Superior temporal gyrus (tissue), 1 donor: Measurements from ENCODE around the gene MAP2K5.

Source experiments
- DNase-seq: peaks from one replicate; pipeline ENCODE4 v3.0.0-alpha.2; 2016; ENCODE audit errors: extremely low spot score

The MAP2K5 gene

GRCh38 chr15:67521783-67522568 is 20.5 kb upstream of the MAP2K5 start:
- DNase-seq: peak; percentile 66

GRCh38 chr15:67523330-67523729 is 19.2 kb upstream of the MAP2K5 start:
- DNase-seq: no peak

- DNase-seq: no peak
Measured at GRCh38 chr15:67524235-67524634, 18.3 kb upstream of the MAP2K5 start.

- DNase-seq: no peak
Measured at GRCh38 chr15:67528513-67528912, 14.0 kb upstream of the MAP2K5 start.

- DNase-seq: no peak
Measured at GRCh38 chr15:67531379-67531914, 11.1 kb upstream of the MAP2K5 start.

- DNase-seq: no peak
Measured at GRCh38 chr15:67533873-67534272, 8.6 kb upstream of the MAP2K5 start.

- no peak for DNase-seq
Measured at GRCh38 chr15:67534360-67534759, 8.1 kb upstream of the MAP2K5 start.

GRCh38 chr15:67537771-67538170 is 4.7 kb upstream of the MAP2K5 start:
- no peak for DNase-seq

- no peak for DNase-seq
Measured at GRCh38 chr15:67543348-67543718, 830 bp downstream of the MAP2K5 start.

GRCh38 chr15:67544475-67544874 is 2.0 kb downstream of the MAP2K5 start:
- DNase-seq: no peak

GRCh38 chr15:67545864-67546263 is 3.4 kb downstream of the MAP2K5 start:
- no peak for DNase-seq

- no peak for DNase-seq
Measured at GRCh38 chr15:67547064-67547463, 4.6 kb downstream of the MAP2K5 start.

GRCh38 chr15:67547836-67548235 is 5.3 kb downstream of the MAP2K5 start:
- DNase-seq: no peak

- DNase-seq: peak; percentile 55
Measured at GRCh38 chr15:67548236-67548852, 5.8 kb downstream of the MAP2K5 start.

GRCh38 chr15:67548862-67549651 is 6.6 kb downstream of the MAP2K5 start:
- peak; percentile 76 for DNase-seq

GRCh38 chr15:67549736-67550135 is 7.2 kb downstream of the MAP2K5 start:
- DNase-seq: no peak

GRCh38 chr15:67550522-67550921 is 8.0 kb downstream of the MAP2K5 start:
- DNase-seq: no peak

- DNase-seq: no peak
Measured at GRCh38 chr15:67551207-67551743, 8.8 kb downstream of the MAP2K5 start.

GRCh38 chr15:67554580-67554979 is 12.1 kb downstream of the MAP2K5 start:
- no peak for DNase-seq

GRCh38 chr15:67556976-67557570 is 14.6 kb downstream of the MAP2K5 start:
- DNase-seq: no peak

- DNase-seq: no peak
Measured at GRCh38 chr15:67558502-67558901, 16.0 kb downstream of the MAP2K5 start.

GRCh38 chr15:67559158-67559557 is 16.7 kb downstream of the MAP2K5 start:
- DNase-seq: no peak
